ENCODE results near the gene ANKIB1.

ANKIB1 gene

GRCh38 chr7:92292981-92293380 lies 47.2 kb downstream of the ANKIB1 start:
- TF ChIP-seq SPI1 (IDR thresholded peaks at IDR 0.05; ENCODE audit: borderline replicate concordance, low read depth), result no peak
- TF ChIP-seq POLR2AphosphoS5 (IDR thresholded peaks at IDR 0.05; ENCODE audit: low read depth), result no peak
- TF ChIP-seq REST (IDR thresholded peaks at IDR 0.05; ENCODE audit: insufficient replicate concordance, low read depth), result no peak
- no peak for TF ChIP-seq GABPA (IDR thresholded peaks at IDR 0.05; ENCODE audit: low read depth)
- TF ChIP-seq CTCF (IDR thresholded peaks at IDR 0.05; ENCODE audit: insufficient read depth, low read length), result no peak
- DNase-seq (ENCODE audit: low read depth in 1 of 2, low spot score in 1 of 2), result no peak
- Histone ChIP-seq H3K27me3 (ENCODE audit: insufficient read depth, poor library complexity, severe bottlenecking) (no peaks in the 10 kb centered on the region), H3K27ac (replicated peaks) (no peak overlapping the region), H3K4me3 (replicated peaks; ENCODE audit: insufficient read depth, low read length) (no peak overlapping the region)

DNA sequence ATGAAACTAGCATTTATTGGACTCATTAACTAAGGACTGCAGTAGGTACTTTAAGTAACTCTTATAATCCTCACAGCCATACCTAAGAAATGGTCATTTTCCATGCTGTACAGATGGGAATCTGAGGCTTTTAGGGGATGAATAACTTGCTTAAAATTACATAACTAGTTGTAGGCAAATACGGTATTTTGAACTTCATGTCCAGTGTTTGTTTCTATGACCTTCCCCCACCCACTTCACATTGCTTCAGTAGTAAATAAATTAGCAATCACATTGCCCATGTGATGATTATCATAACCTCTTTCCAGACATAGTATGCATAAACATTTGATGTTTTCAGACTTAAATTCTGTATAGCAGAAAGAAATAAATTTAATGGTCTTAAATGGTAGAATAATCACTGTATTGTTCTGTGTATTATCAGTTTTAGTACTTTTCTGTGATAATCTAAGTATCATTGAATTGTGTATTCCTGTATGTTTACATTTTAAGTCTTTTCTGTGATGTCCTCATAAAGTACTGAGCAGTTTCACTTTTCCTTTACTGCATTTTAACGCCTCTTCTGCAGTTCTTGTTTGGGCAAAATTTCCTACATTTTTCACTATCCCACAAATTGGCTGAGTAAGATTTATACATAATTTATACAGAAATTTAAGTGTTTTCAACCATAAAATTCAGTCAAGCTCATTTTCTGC lies 48.3 kb downstream of the ANKIB1 start:
- no peak overlapping the region for H3K4me3 ChIP-seq (replicated peaks; ENCODE audit: insufficient read depth, low read length)
- DNase-seq (ENCODE audit: low read depth in 1 of 2, low spot score in 1 of 2), result no peak
- no peaks in the 10 kb centered on the region for H3K27me3 ChIP-seq (ENCODE audit: insufficient read depth, poor library complexity, severe bottlenecking)
- H3K27ac ChIP-seq (replicated peaks), result no peak overlapping the region
- TF ChIP-seq CTCF (IDR thresholded peaks at IDR 0.05; ENCODE audit: insufficient read depth, low read length) (no peak), REST (IDR thresholded peaks at IDR 0.05; ENCODE audit: insufficient replicate concordance, low read depth) (no peak), GABPA (IDR thresholded peaks at IDR 0.05; ENCODE audit: low read depth) (no peak), SPI1 (IDR thresholded peaks at IDR 0.05; ENCODE audit: borderline replicate concordance, low read depth) (no peak), POLR2AphosphoS5 (IDR thresholded peaks at IDR 0.05; ENCODE audit: low read depth) (no peak)

GRCh38 chr7:92295391-92295790 lies 49.6 kb downstream of the ANKIB1 start:
- H3K27ac ChIP-seq (replicated peaks), result no peak overlapping the region
- DNase-seq (ENCODE audit: low read depth in 1 of 2, low spot score in 1 of 2), result no peak
- TF ChIP-seq GABPA (IDR thresholded peaks at IDR 0.05; ENCODE audit: low read depth) (no peak), REST (IDR thresholded peaks at IDR 0.05; ENCODE audit: insufficient replicate concordance, low read depth) (no peak), POLR2AphosphoS5 (IDR thresholded peaks at IDR 0.05; ENCODE audit: low read depth) (no peak), CTCF (IDR thresholded peaks at IDR 0.05; ENCODE audit: insufficient read depth, low read length) (no peak)
- no peak overlapping the region for H3K4me3 ChIP-seq (replicated peaks; ENCODE audit: insufficient read depth, low read length)
- H3K27me3 ChIP-seq (ENCODE audit: insufficient read depth, poor library complexity, severe bottlenecking), result no peaks in the 10 kb centered on the region

Measured in HL-60 (cell line).